Stimulated activated naive CD8-positive, alpha-beta T cell treated with anti-CD3 and anti-CD28 coated beads, Interleukin-15, amount 100 ng/mL, for 72 hours (primary cell): ENCODE measurements around the gene CYP24A1.

ENCODE experiments used
- ATAC-seq: fragments of 150-1000 bp; cut with Tn5 transposase; 2 replicates; pipeline ENCODE4 v1.10.0; 2021; ENCODE audit warnings: mild to moderate bottlenecking, moderate library complexity
- DNase-seq, 2 donors: peaks; one replicate each; pipeline ENCODE4 v3.0.0; 2021 to 2022
- H3K27ac Mint-ChIP-seq, 2 donors: one replicate each; pipeline ENCODE4 v1.8.0; 2022; ENCODE audit warnings: mild to moderate bottlenecking in 2 of 2, mixed read lengths in 2 of 2, moderate library complexity in 2 of 2
- H3K27me3 Mint-ChIP-seq: one replicate; pipeline ENCODE4 v1.8.0; 2022; ENCODE audit warnings: mixed read lengths
- H3K4me1 Mint-ChIP-seq: one replicate; pipeline ENCODE4 v1.8.0; 2022; ENCODE audit warnings: mild to moderate bottlenecking, mixed read lengths
- H3K4me3 Mint-ChIP-seq, 2 donors: one replicate each; pipeline ENCODE4 v1.8.0; 2022; ENCODE audit warnings: mild to moderate bottlenecking in 2 of 2, mixed read lengths in 2 of 2, moderate library complexity in 1 of 2
- H3K9me3 Mint-ChIP-seq, 2 donors: one replicate each; pipeline ENCODE4 v1.8.0; 2022; ENCODE audit warnings: mixed read lengths in 2 of 2

The CYP24A1 gene

GRCh38 chr20:54173653-54174456, at the start of gene CYP24A1:
CYP24A1 (minus strand) TSS chr20:54173986; CDS start chr20:54173579, 407 bp downstream.
- no peak for DNase-seq
- peaks cover 25% of the 10 kb centered on the region for H3K4me1 Mint-ChIP-seq
- peaks cover 75% of the 10 kb centered on the region for H3K27me3 Mint-ChIP-seq
- ATAC-seq, result peak; percentile 59
- no peaks in the 10 kb centered on the region for H3K9me3 Mint-ChIP-seq
- peak within 1 kb of the TSS in 1 of 2 donors; percentile 36 for H3K27ac Mint-ChIP-seq
- peak within 1 kb of the TSS; percentile 77 for H3K4me3 Mint-ChIP-seq

DNA sequence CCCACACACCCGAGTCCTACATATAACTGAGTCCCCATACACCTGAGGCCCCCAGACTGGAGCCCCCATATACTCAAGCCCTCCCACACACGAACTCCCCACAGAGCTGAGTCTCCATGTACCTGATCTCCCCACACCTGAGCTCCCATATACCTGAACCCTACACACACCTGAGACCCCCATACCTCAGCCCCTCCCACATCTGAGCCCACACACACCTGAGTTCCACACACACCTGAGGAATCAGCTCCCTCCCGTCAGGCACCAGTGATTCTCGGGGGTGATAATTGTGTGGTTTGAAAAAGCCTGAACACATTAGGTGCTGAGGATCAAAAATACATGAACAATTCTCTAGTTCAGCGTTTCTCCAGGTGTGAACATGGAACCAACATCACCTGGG, 49.5 kb upstream of the CYP24A1 start:
- Mint-ChIP-seq H3K4me1 (peaks cover 21% of the 10 kb centered on the region), H3K9me3 (peaks cover 7% of the 10 kb centered on the region in 2 donors), H3K27me3 (no peaks in the 10 kb centered on the region), H3K4me3 (no peak overlapping the region), H3K27ac (no peak overlapping the region)
- DNase-seq (no peak), ATAC-seq (no peak)

GRCh38 chr20:54221996-54222890, 48.5 kb upstream of the CYP24A1 start:
- H3K27me3 Mint-ChIP-seq, result no peaks in the 10 kb centered on the region
- ATAC-seq (no peak), DNase-seq (no peak)
- no peaks in the 10 kb centered on the region for H3K9me3 Mint-ChIP-seq
- H3K4me3 Mint-ChIP-seq, result peak overlapping the region in 1 of 2 donors; percentile 63
- H3K4me1 Mint-ChIP-seq, result peaks cover 21% of the 10 kb centered on the region
- peak overlapping the region in 1 of 2 donors; percentile 93 for H3K27ac Mint-ChIP-seq

GRCh38 chr20:54221353-54221752, 47.6 kb upstream of the CYP24A1 start:
- H3K4me1 Mint-ChIP-seq, result peaks cover 21% of the 10 kb centered on the region
- DNase-seq, result peak in 1 of 2 donors; percentile 19
- H3K27ac Mint-ChIP-seq, result peak overlapping the region; percentile 14 to 93
- peak; percentile 90 for ATAC-seq
- peak overlapping the region in 1 of 2 donors; percentile 63 for H3K4me3 Mint-ChIP-seq
- no peaks in the 10 kb centered on the region for H3K9me3 Mint-ChIP-seq
- no peaks in the 10 kb centered on the region for H3K27me3 Mint-ChIP-seq

GRCh38 chr20:54220722-54221121, 46.9 kb upstream of the CYP24A1 start:
- ATAC-seq, result no peak
- H3K4me1 Mint-ChIP-seq, result peaks cover 21% of the 10 kb centered on the region
- H3K9me3 Mint-ChIP-seq, result no peaks in the 10 kb centered on the region
- no peaks in the 10 kb centered on the region for H3K27me3 Mint-ChIP-seq
- no peak overlapping the region for H3K4me3 Mint-ChIP-seq
- H3K27ac Mint-ChIP-seq, result peak overlapping the region in 1 of 2 donors; percentile 55
- DNase-seq, result no peak

- Mint-ChIP-seq H3K9me3 (no peaks in the 10 kb centered on the region), H3K27ac (no peak overlapping the region), H3K4me3 (no peak overlapping the region), H3K27me3 (no peaks in the 10 kb centered on the region), H3K4me1 (peaks cover 21% of the 10 kb centered on the region)
- no peak for ATAC-seq
- no peak for DNase-seq
These were observed 46.1 kb upstream of the CYP24A1 start for GRCh38 chr20:54219751-54220426.

DNA sequence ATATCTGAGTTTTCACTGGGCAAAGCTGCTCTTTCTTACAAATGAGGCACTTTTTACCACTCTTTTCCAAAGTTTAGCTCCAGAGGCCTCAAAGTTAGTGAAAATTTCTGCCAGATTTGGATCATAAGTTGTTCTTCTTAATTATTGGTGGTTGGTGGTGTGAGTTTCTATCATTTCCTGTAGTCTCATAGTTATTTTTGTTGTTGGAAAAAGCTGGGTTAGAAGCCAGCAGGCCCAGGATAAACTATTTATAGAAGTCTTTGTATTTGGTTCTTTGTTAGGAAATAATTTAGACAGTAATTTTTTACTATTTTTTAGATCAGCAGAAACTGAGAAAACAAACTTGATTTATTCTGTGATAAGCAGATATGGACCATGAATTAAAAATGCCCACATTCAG, 44.7 kb upstream of the CYP24A1 start:
- DNase-seq (no peak), ATAC-seq (no peak)
- H3K4me1 Mint-ChIP-seq, result peaks cover 21% of the 10 kb centered on the region
- H3K9me3 Mint-ChIP-seq, result no peaks in the 10 kb centered on the region
- H3K4me3 Mint-ChIP-seq, result no peak overlapping the region
- no peak overlapping the region for H3K27ac Mint-ChIP-seq
- no peaks in the 10 kb centered on the region for H3K27me3 Mint-ChIP-seq

- DNase-seq, result no peak
- Mint-ChIP-seq H3K27ac (no peak overlapping the region), H3K4me3 (no peak overlapping the region), H3K4me1 (peaks cover 24% of the 10 kb centered on the region), H3K9me3 (no peaks in the 10 kb centered on the region), H3K27me3 (no peaks in the 10 kb centered on the region)
- no peak for ATAC-seq
These were observed 44.0 kb upstream of the CYP24A1 start for GRCh38 chr20:54217762-54218161.

DNA sequence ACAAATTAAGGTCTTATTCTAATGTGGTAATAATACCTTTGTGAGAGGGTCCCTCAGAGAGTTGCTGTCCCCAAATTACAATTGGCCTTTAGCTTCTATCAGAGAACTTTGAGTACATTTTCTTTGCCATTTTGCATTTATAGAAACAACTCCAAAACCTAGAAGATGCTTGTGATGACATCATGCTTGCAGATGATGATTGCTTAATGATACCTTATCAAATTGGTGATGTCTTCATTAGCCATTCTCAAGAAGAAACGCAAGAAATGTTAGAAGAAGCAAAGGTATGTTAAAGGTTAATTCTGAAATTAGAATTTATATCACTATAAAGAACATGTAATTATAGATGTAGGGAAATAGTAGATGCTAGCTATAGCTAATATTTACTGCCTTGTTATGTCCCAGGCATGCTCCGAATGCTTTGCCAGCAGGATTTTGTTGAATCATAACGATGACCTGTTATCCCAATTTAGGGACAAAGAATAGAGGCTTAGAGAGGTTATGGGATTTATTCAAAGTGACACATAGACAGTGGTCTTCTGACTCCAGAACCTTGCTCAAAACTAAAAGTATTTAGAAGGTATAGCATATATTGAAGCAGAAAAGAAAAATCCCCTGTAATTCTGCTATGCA, 41.5 kb upstream of the CYP24A1 start:
- H3K9me3 Mint-ChIP-seq, result no peaks in the 10 kb centered on the region
- ATAC-seq, result no peak

GRCh38 chr20:54214566-54214965, 40.8 kb upstream of the CYP24A1 start:
- Mint-ChIP-seq H3K9me3 (no peaks in the 10 kb centered on the region), H3K27me3 (no peaks in the 10 kb centered on the region), H3K4me1 (peaks cover 31% of the 10 kb centered on the region), H3K27ac (no peak overlapping the region), H3K4me3 (no peak overlapping the region)
- DNase-seq (no peak), ATAC-seq (no peak)

More for the DNA sequence above, 41.5 kb upstream of the CYP24A1 start:
- DNase-seq, result no peak
- peaks cover 24% of the 10 kb centered on the region for H3K4me1 Mint-ChIP-seq
- H3K27ac Mint-ChIP-seq, result no peak overlapping the region
- H3K27me3 Mint-ChIP-seq, result no peaks in the 10 kb centered on the region
- no peak overlapping the region for H3K4me3 Mint-ChIP-seq

GRCh38 chr20:54212871-54213270, 39.1 kb upstream of the CYP24A1 start:
- H3K4me3 Mint-ChIP-seq, result no peak overlapping the region
- H3K9me3 Mint-ChIP-seq, result no peaks in the 10 kb centered on the region
- no peaks in the 10 kb centered on the region for H3K27me3 Mint-ChIP-seq
- H3K27ac Mint-ChIP-seq, result no peak overlapping the region
- peaks cover 42% of the 10 kb centered on the region for H3K4me1 Mint-ChIP-seq
- DNase-seq (no peak), ATAC-seq (no peak)

- DNase-seq (no peak), ATAC-seq (no peak)
- H3K4me1 Mint-ChIP-seq, result peaks cover 42% of the 10 kb centered on the region
- no peaks in the 10 kb centered on the region for H3K9me3 Mint-ChIP-seq
- no peak overlapping the region for H3K27ac Mint-ChIP-seq
- no peak overlapping the region for H3K4me3 Mint-ChIP-seq
- no peaks in the 10 kb centered on the region for H3K27me3 Mint-ChIP-seq
These were observed 38.4 kb upstream of the CYP24A1 start for GRCh38 chr20:54212226-54212625.

- DNase-seq (no peak), ATAC-seq (no peak)
- peak overlapping the region; percentile 84 to 93 for H3K4me3 Mint-ChIP-seq
- H3K9me3 Mint-ChIP-seq, result no peaks in the 10 kb centered on the region
- peak overlapping the region; percentile 96 to 97 for H3K27ac Mint-ChIP-seq
- H3K4me1 Mint-ChIP-seq, result peaks cover 57% of the 10 kb centered on the region
- H3K27me3 Mint-ChIP-seq, result no peaks in the 10 kb centered on the region
These were observed 35.5 kb upstream of the CYP24A1 start for GRCh38 chr20:54209216-54209813.

- peaks cover 57% of the 10 kb centered on the region for H3K4me1 Mint-ChIP-seq
- ATAC-seq (peak; percentile 18), DNase-seq (peak in 1 of 2 donors; percentile 49)
- H3K9me3 Mint-ChIP-seq, result no peaks in the 10 kb centered on the region
- H3K27ac Mint-ChIP-seq, result peak overlapping the region; percentile 96 to 97
- no peaks in the 10 kb centered on the region for H3K27me3 Mint-ChIP-seq
- H3K4me3 Mint-ChIP-seq, result peak overlapping the region; percentile 84 to 93
These were observed 34.9 kb upstream of the CYP24A1 start for GRCh38 chr20:54208548-54209176.
